GM12874 (cell line): ENCODE data around the gene DGKQ.

Experiments used
- TF ChIP-seq, protein P1 (sequence below): IDR thresholded peaks from 2 replicates; pipeline ENCODE4 v1.5.1; 2011; ENCODE audit warnings: low read depth, mild to moderate bottlenecking, control low read depth, low read length, moderate library complexity; ENCODE audit not compliant: insufficient read depth

DGKQ gene

GRCh38 chr4:951594-952468 lies 21.5 kb downstream of the DGKQ start:
- TF ChIP-seq, protein P1, sequence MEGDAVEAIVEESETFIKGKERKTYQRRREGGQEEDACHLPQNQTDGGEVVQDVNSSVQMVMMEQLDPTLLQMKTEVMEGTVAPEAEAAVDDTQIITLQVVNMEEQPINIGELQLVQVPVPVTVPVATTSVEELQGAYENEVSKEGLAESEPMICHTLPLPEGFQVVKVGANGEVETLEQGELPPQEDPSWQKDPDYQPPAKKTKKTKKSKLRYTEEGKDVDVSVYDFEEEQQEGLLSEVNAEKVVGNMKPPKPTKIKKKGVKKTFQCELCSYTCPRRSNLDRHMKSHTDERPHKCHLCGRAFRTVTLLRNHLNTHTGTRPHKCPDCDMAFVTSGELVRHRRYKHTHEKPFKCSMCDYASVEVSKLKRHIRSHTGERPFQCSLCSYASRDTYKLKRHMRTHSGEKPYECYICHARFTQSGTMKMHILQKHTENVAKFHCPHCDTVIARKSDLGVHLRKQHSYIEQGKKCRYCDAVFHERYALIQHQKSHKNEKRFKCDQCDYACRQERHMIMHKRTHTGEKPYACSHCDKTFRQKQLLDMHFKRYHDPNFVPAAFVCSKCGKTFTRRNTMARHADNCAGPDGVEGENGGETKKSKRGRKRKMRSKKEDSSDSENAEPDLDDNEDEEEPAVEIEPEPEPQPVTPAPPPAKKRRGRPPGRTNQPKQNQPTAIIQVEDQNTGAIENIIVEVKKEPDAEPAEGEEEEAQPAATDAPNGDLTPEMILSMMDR = no peak

- TF ChIP-seq, protein P1 = no peak
These were observed 22.2 kb downstream of the DGKQ start for GRCh38 chr4:951186-951585.

- TF ChIP-seq, protein P1 = no peak
These were observed 23.0 kb downstream of the DGKQ start for GRCh38 chr4:950136-951020.

DNA sequence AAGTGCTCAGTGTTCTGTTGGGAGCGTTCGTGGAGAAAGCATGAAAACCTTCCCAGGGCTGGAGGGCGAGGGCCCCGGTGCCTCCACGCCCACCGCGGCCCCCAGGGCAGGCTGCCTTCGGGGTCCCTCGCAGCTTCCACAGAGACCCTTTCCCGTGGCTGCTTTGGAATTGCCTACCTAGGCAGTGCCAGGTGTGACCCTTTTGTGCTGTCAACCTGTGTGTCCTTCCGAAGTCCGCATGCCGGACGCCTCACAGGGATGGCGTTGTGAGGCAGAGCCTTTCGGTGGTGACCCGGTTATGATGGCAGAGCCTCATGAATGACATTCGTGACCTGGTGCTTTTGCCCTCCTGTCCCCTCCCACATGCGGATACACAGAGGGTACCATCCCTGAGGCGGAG lies 23.7 kb downstream of the DGKQ start:
- TF ChIP-seq, protein P1 = no peak

- TF ChIP-seq, protein P1 = no peak
These were observed 24.5 kb downstream of the DGKQ start for GRCh38 chr4:948936-949300.

DNA sequence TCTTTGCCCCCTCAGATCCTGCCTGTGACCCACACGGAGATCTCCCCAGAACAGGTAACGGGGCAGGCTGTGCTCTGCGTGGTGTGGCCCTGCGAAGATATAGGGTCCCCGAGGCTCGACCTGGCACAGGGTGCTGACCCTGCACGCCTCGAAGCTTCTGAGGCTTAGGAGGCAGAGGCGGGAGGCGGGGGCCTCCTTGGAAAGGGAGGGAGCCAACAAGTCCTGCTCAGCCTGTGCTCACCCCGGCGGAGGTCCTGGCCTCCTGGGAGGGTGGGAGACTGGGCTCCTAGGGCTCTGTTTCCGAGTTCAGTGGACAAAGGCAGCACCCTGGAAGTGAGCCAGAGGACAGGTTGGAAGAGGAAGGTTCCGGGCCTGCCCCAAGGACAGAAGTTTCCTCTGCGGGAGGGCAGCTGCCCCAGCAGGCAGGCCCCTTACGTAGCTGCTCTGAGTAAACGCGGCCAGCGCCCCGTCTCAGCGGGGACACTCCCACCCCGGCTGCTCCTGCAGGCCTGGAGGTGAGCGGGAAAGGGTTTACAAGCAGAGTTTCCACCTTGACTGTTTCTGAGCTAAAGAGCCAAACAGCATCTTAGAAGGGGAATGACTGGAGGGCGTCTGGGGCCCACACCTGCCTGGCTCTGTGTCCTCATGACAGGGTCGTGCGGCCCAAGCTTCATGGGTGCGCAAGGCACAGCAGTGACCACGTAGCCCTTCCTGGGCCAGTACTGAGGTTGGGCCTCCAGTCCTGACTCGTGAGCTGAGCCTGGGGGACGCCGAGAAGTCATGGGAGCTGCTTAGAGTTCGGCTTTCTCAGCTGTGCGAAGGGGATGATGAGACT lies 25.1 kb downstream of the DGKQ start:
- TF ChIP-seq, protein P1 = no peak
